MCF 10A (cell line): ENCODE results near the gene SH3GL1. TPM values are rescaled to one million over a fixed set of nuclear protein-coding genes. Genes with fewer than 3 reads are reported as not detected.
"Not testable (repeated sequence)": the region's sequence is repeated elsewhere in the genome, so short reads cannot be mapped to it uniquely, and the experiment has no call there.

Experiments
- BruUV-seq: library from RNA; stranded (reverse); fragments of 400-500 nt; replicated peaks from 2 replicates; lab custom pipeline; 2021; lab: Mats Ljungman, UMichigan
- CTCF ChIA-PET: fragments of 300-600 bp; sonication (Branson Sonifier 250); formaldehyde crosslinking; extraction: SDS; loops from one replicate; lab custom pipeline; 2021; ENCODE audit warnings: antibody characterized with exemption, inconsistent platforms; lab: Yijun Ruan, JAX
- POLR2A ChIA-PET: fragments of 300-600, 350-650 bp; sonication (Branson Sonifier 250); formaldehyde crosslinking; extraction: SDS; loops from one replicate; lab custom pipeline; 2020; ENCODE audit warnings: antibody characterized with exemption, inconsistent platforms; lab: Yijun Ruan, JAX
- DNase-seq: peaks from one replicate; pipeline ENCODE4 v3.0.0-alpha.2; 2018; ENCODE audit not compliant: unreplicated experiment
- H3K27ac Mint-ChIP-seq: one replicate; pipeline ENCODE4 v1.8.0; 2022; ENCODE audit warnings: mild to moderate bottlenecking, low read depth, mixed read lengths; ENCODE audit not compliant: unreplicated experiment
- H3K27me3 Mint-ChIP-seq: one replicate; pipeline ENCODE4 v1.8.0; 2022; ENCODE audit warnings: mixed read lengths; ENCODE audit not compliant: insufficient read depth, unreplicated experiment
- H3K36me3 Mint-ChIP-seq: one replicate; pipeline ENCODE4 v1.8.0; 2022; ENCODE audit warnings: mild to moderate bottlenecking, moderate library complexity, mixed read lengths; ENCODE audit not compliant: insufficient read depth, unreplicated experiment
- H3K4me1 Mint-ChIP-seq: one replicate; pipeline ENCODE4 v1.8.0; 2022; ENCODE audit warnings: mixed read lengths; ENCODE audit not compliant: insufficient read depth, unreplicated experiment
- H3K4me3 Mint-ChIP-seq: one replicate; pipeline ENCODE4 v1.8.0; 2022; ENCODE audit warnings: mild to moderate bottlenecking, moderate library complexity, mixed read lengths; ENCODE audit not compliant: unreplicated experiment
- H3K9me3 Mint-ChIP-seq: one replicate; pipeline ENCODE4 v1.8.0; 2022; ENCODE audit warnings: mixed read lengths; ENCODE audit not compliant: unreplicated experiment
- intact Hi-C: fragments of 100-400 bp; cut with micrococcal nuclease; formaldehyde crosslinking; loops from 2 replicates; pipeline ENCODE4 v1.14.1; 2022
- total RNA-seq: library from RNA; stranded (reverse); gene quantifications from 2 replicates; pipeline ENCODE4 v1.2.3, GENCODE V29; 2022
- TF ChIP-seq, protein P1 (sequence below): fragments of 200-600 bp; IDR thresholded peaks from one replicate; pipeline ENCODE4 v1.8.0; 2022; ENCODE audit warnings: antibody characterized with exemption, mild to moderate bottlenecking; ENCODE audit not compliant: unreplicated experiment

SH3GL1 gene
- total RNA-seq, 1 experiment from 2014 or later = 106 TPM

DNA sequence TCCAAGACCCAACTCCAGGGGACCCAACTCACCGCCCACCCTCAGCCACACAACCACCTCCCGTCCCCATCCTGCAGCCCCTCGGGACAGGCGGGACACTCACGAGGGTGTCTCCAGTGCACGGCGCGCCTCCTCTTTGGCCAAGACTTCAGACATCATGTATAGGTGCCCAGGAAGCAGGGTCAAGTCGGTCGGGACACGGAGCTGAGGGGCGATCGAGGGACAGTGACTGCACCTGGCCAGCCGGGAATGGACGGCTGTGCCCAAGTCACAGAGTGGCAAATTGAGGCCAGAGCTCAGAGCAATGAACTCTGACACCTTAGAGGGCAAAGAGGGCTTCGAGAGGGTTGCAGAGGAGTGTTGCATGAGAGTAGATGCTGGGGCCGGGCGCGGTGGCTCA is 70.5 kb downstream of the SH3GL1 start:
- ChIA-PET POLR2A (no interaction called here), CTCF (interaction anchor here (0.7 kb wide), 1 partner anchor 97 kb away, joined by 3 read pairs; no protein-coding TSS in a partner anchor)
- peaks cover 7% of the 10 kb centered on the region for H3K9me3 Mint-ChIP-seq
- TF ChIP-seq, protein P1, sequence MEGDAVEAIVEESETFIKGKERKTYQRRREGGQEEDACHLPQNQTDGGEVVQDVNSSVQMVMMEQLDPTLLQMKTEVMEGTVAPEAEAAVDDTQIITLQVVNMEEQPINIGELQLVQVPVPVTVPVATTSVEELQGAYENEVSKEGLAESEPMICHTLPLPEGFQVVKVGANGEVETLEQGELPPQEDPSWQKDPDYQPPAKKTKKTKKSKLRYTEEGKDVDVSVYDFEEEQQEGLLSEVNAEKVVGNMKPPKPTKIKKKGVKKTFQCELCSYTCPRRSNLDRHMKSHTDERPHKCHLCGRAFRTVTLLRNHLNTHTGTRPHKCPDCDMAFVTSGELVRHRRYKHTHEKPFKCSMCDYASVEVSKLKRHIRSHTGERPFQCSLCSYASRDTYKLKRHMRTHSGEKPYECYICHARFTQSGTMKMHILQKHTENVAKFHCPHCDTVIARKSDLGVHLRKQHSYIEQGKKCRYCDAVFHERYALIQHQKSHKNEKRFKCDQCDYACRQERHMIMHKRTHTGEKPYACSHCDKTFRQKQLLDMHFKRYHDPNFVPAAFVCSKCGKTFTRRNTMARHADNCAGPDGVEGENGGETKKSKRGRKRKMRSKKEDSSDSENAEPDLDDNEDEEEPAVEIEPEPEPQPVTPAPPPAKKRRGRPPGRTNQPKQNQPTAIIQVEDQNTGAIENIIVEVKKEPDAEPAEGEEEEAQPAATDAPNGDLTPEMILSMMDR = no peak
- intact Hi-C loops = no loop called here
- no peaks in the 10 kb centered on the region for H3K4me1 Mint-ChIP-seq
- no peak overlapping the region for H3K4me3 Mint-ChIP-seq
- H3K36me3 Mint-ChIP-seq = peaks cover 11% of the 10 kb centered on the region
- no TSS peak for BruUV-seq
- H3K27me3 Mint-ChIP-seq = no peaks in the 10 kb centered on the region
- H3K27ac Mint-ChIP-seq = no peak overlapping the region
- no peak for DNase-seq

DNA sequence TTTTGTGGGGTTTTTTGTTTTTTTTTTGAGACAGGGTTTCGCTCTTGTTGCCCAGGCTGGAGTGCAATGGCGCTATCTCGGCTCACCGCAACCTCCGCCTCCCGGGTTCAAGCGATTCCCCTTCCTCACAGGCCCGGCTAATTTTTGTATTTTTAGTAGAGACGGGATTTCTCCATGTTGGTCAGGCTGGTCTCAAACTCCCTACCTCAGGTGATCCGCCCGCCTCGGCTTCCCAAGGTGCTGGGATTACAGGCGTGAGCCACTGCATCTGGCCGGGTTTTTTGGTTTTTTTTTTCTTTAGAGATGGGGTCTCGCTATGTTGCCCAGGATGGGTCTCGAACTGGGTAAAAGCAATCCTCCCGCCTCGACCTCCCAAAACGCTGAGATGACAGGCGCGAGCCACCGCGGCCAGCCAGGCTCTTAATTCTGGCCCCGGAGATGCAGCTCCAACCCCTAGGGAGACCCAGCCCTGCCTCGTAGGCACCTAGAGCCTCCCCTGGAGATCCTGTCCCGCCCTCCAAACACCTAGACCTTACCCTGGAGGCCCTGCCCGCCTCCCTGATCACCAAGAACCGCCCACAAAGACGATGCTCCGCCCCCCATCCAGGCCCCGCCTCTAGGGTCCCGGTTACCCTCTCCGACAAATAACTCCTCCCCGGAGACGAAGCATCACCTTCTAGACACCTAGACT is 71.2 kb downstream of the SH3GL1 start:
- CTCF ChIA-PET = interaction anchor here (0.7 kb wide), 1 partner anchor 1001 kb away, joined by 3 read pairs; no protein-coding TSS in a partner anchor
- H3K27ac Mint-ChIP-seq, POLR2A ChIA-PET, H3K27me3 Mint-ChIP-seq, H3K36me3 Mint-ChIP-seq, BruUV-seq, intact Hi-C loops, H3K4me1 Mint-ChIP-seq, H3K4me3 Mint-ChIP-seq, DNase-seq, H3K9me3 Mint-ChIP-seq: not testable (repeated sequence)

- no peak for DNase-seq
- ChIA-PET POLR2A (no interaction called here), CTCF (interaction anchor here (0.7 kb wide), 1 partner anchor 1000 kb away, joined by 3 read pairs; no protein-coding TSS in a partner anchor)
- H3K4me3 Mint-ChIP-seq = no peak overlapping the region
- no peaks in the 10 kb centered on the region for H3K36me3 Mint-ChIP-seq
- intact Hi-C loops = no loop called here
- TF ChIP-seq, protein P1 = no peak
- no peaks in the 10 kb centered on the region for H3K27me3 Mint-ChIP-seq
- BruUV-seq = no TSS peak
- no peaks in the 10 kb centered on the region for H3K9me3 Mint-ChIP-seq
- H3K27ac Mint-ChIP-seq = no peak overlapping the region
- H3K4me1 Mint-ChIP-seq = no peaks in the 10 kb centered on the region
Measured at GRCh38 chr19:4328243-4328990, 71.9 kb downstream of the SH3GL1 start.

DNA sequence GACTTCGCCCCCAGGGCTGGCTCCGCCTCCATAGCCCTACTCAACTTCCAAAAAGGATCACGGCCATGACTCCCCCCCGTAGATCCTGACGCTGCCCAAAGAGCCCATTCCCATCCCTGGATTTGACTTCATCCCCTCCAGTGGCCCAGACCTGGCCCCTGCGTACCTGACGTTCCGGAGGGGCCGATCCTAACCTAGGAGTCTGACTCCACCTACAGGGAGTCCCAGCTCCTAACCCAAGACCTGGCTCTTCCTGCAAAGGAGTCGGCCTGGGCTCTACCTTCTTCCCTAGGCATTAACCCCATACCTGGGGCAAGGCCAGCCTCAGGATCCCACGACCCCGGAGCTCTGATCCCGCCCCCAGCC is 72.5 kb downstream of the SH3GL1 start:
- CTCF ChIA-PET = no interaction called here
- no TSS peak for BruUV-seq
- TF ChIP-seq, protein P1 = no peak

More for the DNA sequence above, 72.5 kb downstream of the SH3GL1 start:
- intact Hi-C loops = no loop called here
- no peak overlapping the region for H3K27ac Mint-ChIP-seq
- no peak overlapping the region for H3K4me3 Mint-ChIP-seq
- H3K27me3 Mint-ChIP-seq = no peaks in the 10 kb centered on the region
- DNase-seq = no peak
- H3K9me3 Mint-ChIP-seq = no peaks in the 10 kb centered on the region
- POLR2A ChIA-PET = no interaction called here
- H3K36me3 Mint-ChIP-seq = no peaks in the 10 kb centered on the region
- no peaks in the 10 kb centered on the region for H3K4me1 Mint-ChIP-seq
